A673 (cell line): ENCODE data around the gene MRPS23. TPM values are rescaled to one million over a fixed set of nuclear protein-coding genes. Genes with fewer than 3 reads are reported as not detected.

Experiments
- BruUV-seq: library from RNA; stranded (reverse); fragments of 400-500 nt; replicated peaks from 2 replicates; lab custom pipeline; 2021; lab: Mats Ljungman, UMichigan
- CTCF ChIA-PET: fragments of 300-600 bp; sonication (Branson Sonifier 250); formaldehyde crosslinking; loops from one replicate; lab custom pipeline; 2022; ENCODE audit warnings: antibody characterized with exemption; lab: Charles Lee
- POLR2A ChIA-PET: fragments of 300-600 bp; sonication (Branson Sonifier 250); formaldehyde crosslinking; loops from one replicate; lab custom pipeline; 2022; ENCODE audit warnings: antibody characterized with exemption; ENCODE audit not compliant: low non-redundant PET; lab: Charles Lee
- DNase-seq: peaks from one replicate; pipeline ENCODE4 v3.0.0-alpha.2; 2015; ENCODE audit warnings: low spot score
- H3K27ac ChIP-seq: fragments of 200-600 bp; sonication (generic); 2 replicates; pipeline ENCODE4 v1.5.1; 2016; ENCODE audit warnings: mixed run types, low read depth, mild to moderate bottlenecking, mixed read lengths, antibody characterized with exemption, low read length; ENCODE audit not compliant: poor library complexity, severe bottlenecking
- H3K27me3 ChIP-seq: fragments of 200-600 bp; sonication (generic); replicated peaks from 2 replicates; pipeline ENCODE4 v1.6.1; 2017; ENCODE audit warnings: mixed run types, low read depth, mild to moderate bottlenecking, mixed read lengths, antibody characterized with exemption, low read length; ENCODE audit not compliant: insufficient read depth, poor library complexity
- H3K36me3 ChIP-seq: fragments of 200-600 bp; sonication (generic); 2 replicates; pipeline ENCODE4 v1.6.1; 2016; ENCODE audit warnings: mixed run types, mild to moderate bottlenecking, mixed read lengths, antibody characterized with exemption, low read length; ENCODE audit not compliant: insufficient read depth, poor library complexity, severe bottlenecking
- H3K4me1 ChIP-seq: fragments of 200-600 bp; sonication (generic); 2 replicates; pipeline ENCODE4 v1.6.1; 2017; ENCODE audit warnings: mixed run types, mild to moderate bottlenecking, mixed read lengths, antibody characterized with exemption, low read length; ENCODE audit not compliant: insufficient read depth, poor library complexity, severe bottlenecking
- H3K4me3 ChIP-seq: fragments of 200-600 bp; sonication (generic); 2 replicates; pipeline ENCODE4 v1.5.1; 2016; ENCODE audit warnings: low read depth, mixed run types, mild to moderate bottlenecking, mixed read lengths, low read length; ENCODE audit not compliant: poor library complexity, severe bottlenecking
- H3K9me3 ChIP-seq: fragments of 200-600 bp; sonication (generic); 2 replicates; pipeline ENCODE4 v1.6.1; 2016; ENCODE audit warnings: mixed run types, low read depth, mild to moderate bottlenecking, mixed read lengths, antibody characterized with exemption, low read length; ENCODE audit not compliant: poor library complexity, severe bottlenecking
- CTCF ChIP-seq: fragments of 300-800, 200-600 bp; sonication (generic); conservative IDR thresholded peaks from 2 replicates; pipeline ENCODE4 v1.5.1; 2017; ENCODE audit warnings: low read depth, mild to moderate bottlenecking, antibody characterized with exemption, low read length, moderate library complexity, mixed read lengths
- EZH2 ChIP-seq: fragments of 200-600 bp; sonication (generic); IDR thresholded peaks from 2 replicates; pipeline ENCODE4 v1.6.1; 2017; ENCODE audit warnings: borderline replicate concordance, low read depth, mild to moderate bottlenecking, mixed read lengths, antibody characterized with exemption, low read length; ENCODE audit not compliant: poor library complexity, severe bottlenecking
- intact Hi-C: fragments of 100-400 bp; cut with micrococcal nuclease; formaldehyde crosslinking; loops from one replicate; pipeline ENCODE4 v1.10.0; 2022; ENCODE audit not compliant: unreplicated experiment
- total RNA-seq: library from RNA; stranded (reverse); gene quantifications from 2 replicates; pipeline ENCODE4 v1.2.3, GENCODE V29; 2021

Gene MRPS23
- total RNA-seq, 1 experiment from 2014 or later, result 94.2 TPM

- no peak overlapping the region for H3K27ac ChIP-seq
- BruUV-seq, result no TSS peak
- TF ChIP-seq EZH2 (no peak), CTCF (no peak)
- no peaks in the 10 kb centered on the region for H3K36me3 ChIP-seq
- POLR2A ChIA-PET, result no interaction called here
- CTCF ChIA-PET, result interaction anchor here (1.4 to 4.0 kb wide), 2 partner anchors 16 to 141 kb away, joined by 5 to 32 read pairs; no protein-coding TSS in a partner anchor
- DNase-seq, result no peak
- intact Hi-C loops, result loop anchor here (1.0 to 10.0 kb wide), 4 partner anchors 136 to 254 kb away; partner anchors contain the start of gene DYNLL2
- no peaks in the 10 kb centered on the region for H3K27me3 ChIP-seq
- H3K9me3 ChIP-seq, result no peaks in the 10 kb centered on the region
- H3K4me1 ChIP-seq, result peaks cover 20% of the 10 kb centered on the region
- H3K4me3 ChIP-seq, result no peak overlapping the region
These were observed 9.0 kb upstream of the MRPS23 start for GRCh38 chr17:57858838-57859237.

- ChIA-PET CTCF (interaction anchor here (0.6 to 4.0 kb wide), 2 partner anchors 104 to 143 kb away, joined by 5 to 32 read pairs; no protein-coding TSS in a partner anchor), POLR2A (no interaction called here)
- Histone ChIP-seq H3K4me3 (no peak overlapping the region), H3K27ac (no peak overlapping the region), H3K36me3 (no peaks in the 10 kb centered on the region), H3K27me3 (no peaks in the 10 kb centered on the region), H3K9me3 (no peaks in the 10 kb centered on the region), H3K4me1 (peaks cover 21% of the 10 kb centered on the region)
- no peak for TF ChIP-seq CTCF
- DNase-seq, result no peak
- intact Hi-C loops, result loop anchor here (10.0 kb wide), 1 partner anchor 228 kb away; the partner anchor contains the start of gene DYNLL2
- no TSS peak for BruUV-seq
These were observed 7.2 kb upstream of the MRPS23 start for GRCh38 chr17:57856792-57857620.

- no TSS peak for BruUV-seq
- intact Hi-C loops, result loop anchor here (10.0 kb wide), 1 partner anchor 229 kb away; the partner anchor contains the start of gene DYNLL2
- Histone ChIP-seq H3K36me3 (no peaks in the 10 kb centered on the region), H3K4me1 (peaks cover 18% of the 10 kb centered on the region), H3K9me3 (no peaks in the 10 kb centered on the region), H3K27me3 (no peaks in the 10 kb centered on the region), H3K27ac (no peak overlapping the region), H3K4me3 (no peak overlapping the region)
- ChIA-PET CTCF (interaction anchor here (0.6 to 4.0 kb wide), 3 partner anchors 10 to 144 kb away, joined by 3 to 32 read pairs (median 3); no protein-coding TSS in a partner anchor), POLR2A (no interaction called here)
- DNase-seq, result no peak
- TF ChIP-seq CTCF (no peak), EZH2 (no peak)
These were observed 5.7 kb upstream of the MRPS23 start for GRCh38 chr17:57855391-57856035.
